NCI-H1436 treated with DMSO at 0.1 percent for 48 hours (cell line): Measurements from ENCODE around the gene SLCO3A1.

Experiments
- DNase-seq: peaks from one replicate; lab custom pipeline; 2025; lab: John Stamatoyannopoulos, UW

SLCO3A1 gene

GRCh38 chr15:91911844-91912243, 58.3 kb downstream of the SLCO3A1 start:
- no peak for DNase-seq

GRCh38 chr15:91912336-91912735, 58.8 kb downstream of the SLCO3A1 start:
- no peak for DNase-seq

GRCh38 chr15:91913560-91913959, 60.1 kb downstream of the SLCO3A1 start:
- no peak for DNase-seq

- DNase-seq: peak; percentile 77
Measured at GRCh38 chr15:91915576-91915975, 62.1 kb downstream of the SLCO3A1 start.

GRCh38 chr15:91916051-91916450, 62.5 kb downstream of the SLCO3A1 start:
- DNase-seq: no peak

- DNase-seq: no peak
Measured at GRCh38 chr15:91917686-91918360, 64.3 kb downstream of the SLCO3A1 start.

- no peak for DNase-seq
Measured at GRCh38 chr15:91919014-91919534, 65.6 kb downstream of the SLCO3A1 start.

- no peak for DNase-seq
Measured at GRCh38 chr15:91921188-91921842, 67.8 kb downstream of the SLCO3A1 start.

GRCh38 chr15:91921843-91922198, 68.3 kb downstream of the SLCO3A1 start:
- no peak for DNase-seq

- no peak for DNase-seq
Measured at GRCh38 chr15:91922646-91923547, 69.4 kb downstream of the SLCO3A1 start.

- no peak for DNase-seq
Measured at GRCh38 chr15:91924183-91924582, 70.7 kb downstream of the SLCO3A1 start.

- DNase-seq: no peak
Measured at GRCh38 chr15:91924837-91925495, 71.5 kb downstream of the SLCO3A1 start.

- no peak for DNase-seq
Measured at GRCh38 chr15:91925794-91926193, 72.3 kb downstream of the SLCO3A1 start.

GRCh38 chr15:91926908-91927270, 73.4 kb downstream of the SLCO3A1 start:
- DNase-seq: no peak

GRCh38 chr15:91927585-91927984, 74.1 kb downstream of the SLCO3A1 start:
- no peak for DNase-seq

GRCh38 chr15:91928675-91929074, 75.2 kb downstream of the SLCO3A1 start:
- no peak for DNase-seq

GRCh38 chr15:91929509-91929908, 76.0 kb downstream of the SLCO3A1 start:
- DNase-seq: no peak

- DNase-seq: no peak
Measured at GRCh38 chr15:91930092-91930491, 76.6 kb downstream of the SLCO3A1 start.

- no peak for DNase-seq
Measured at GRCh38 chr15:91936182-91936775, 82.8 kb downstream of the SLCO3A1 start.

- DNase-seq: peak; percentile 62
Measured at GRCh38 chr15:91936927-91937326, 83.4 kb downstream of the SLCO3A1 start.

GRCh38 chr15:91938136-91938535, 84.6 kb downstream of the SLCO3A1 start:
- DNase-seq: no peak

GRCh38 chr15:91939403-91939831, 85.9 kb downstream of the SLCO3A1 start:
- DNase-seq: no peak
